Limb (tissue), 2 donors: Measurements from ENCODE around the gene RSU1.

ENCODE experiments used
- DNase-seq, 2 donors: peaks; one replicate each; pipeline ENCODE4 v3.0.0-alpha.2; 2016; ENCODE audit errors: extremely low spot score in 2 of 2

RSU1 gene

GRCh38 chr10:16745061-16745460 lies 72.2 kb downstream of the RSU1 start:
- DNase-seq = no peak

- DNase-seq = no peak
Observed at GRCh38 chr10:16742165-16742960, 74.9 kb downstream of the RSU1 start.

GRCh38 chr10:16741540-16741939 lies 75.7 kb downstream of the RSU1 start:
- no peak for DNase-seq

- no peak for DNase-seq
Observed at GRCh38 chr10:16737420-16737819, 79.8 kb downstream of the RSU1 start.

GRCh38 chr10:16735671-16736070 lies 81.6 kb downstream of the RSU1 start:
- DNase-seq = no peak

GRCh38 chr10:16732376-16732775 lies 84.8 kb downstream of the RSU1 start:
- no peak for DNase-seq

- no peak for DNase-seq
Observed at GRCh38 chr10:16728266-16728665, 89.0 kb downstream of the RSU1 start.

GRCh38 chr10:16727666-16728065 lies 89.6 kb downstream of the RSU1 start:
- no peak for DNase-seq

GRCh38 chr10:16724509-16724908 lies 92.7 kb downstream of the RSU1 start:
- no peak for DNase-seq

- no peak for DNase-seq
Observed at GRCh38 chr10:16720812-16721211, 96.4 kb downstream of the RSU1 start.

GRCh38 chr10:16717622-16718395 lies 99.4 kb downstream of the RSU1 start:
- peak in 1 of 2 donors; percentile 34 for DNase-seq

GRCh38 chr10:16716051-16716450 lies 101.2 kb downstream of the RSU1 start:
- DNase-seq = no peak

- DNase-seq = no peak
Observed at GRCh38 chr10:16713290-16713689, 103.9 kb downstream of the RSU1 start.

GRCh38 chr10:16712883-16713282 lies 104.3 kb downstream of the RSU1 start:
- no peak for DNase-seq

GRCh38 chr10:16700331-16700730 lies 116.9 kb downstream of the RSU1 start:
- no peak for DNase-seq

GRCh38 chr10:16699435-16700057 lies 117.7 kb downstream of the RSU1 start:
- peak in 1 of 2 donors; percentile 36 for DNase-seq

GRCh38 chr10:16698461-16698860 lies 118.8 kb downstream of the RSU1 start:
- no peak for DNase-seq

GRCh38 chr10:16690417-16690816 lies 126.8 kb downstream of the RSU1 start:
- DNase-seq = no peak

- no peak for DNase-seq
Observed at GRCh38 chr10:16689696-16690095, 127.5 kb downstream of the RSU1 start.

GRCh38 chr10:16689227-16689626 lies 128.0 kb downstream of the RSU1 start:
- DNase-seq = no peak

- DNase-seq = no peak
Observed at GRCh38 chr10:16686054-16686902, 130.9 kb downstream of the RSU1 start.
